Vagina (tissue), 2 donors: Measurements from ENCODE around the gene CD74.

Experiments used
- CTCF ChIP-seq, 3 experiments: fragments of 450-650 bp in 2 of 3; fragments of 200-600 bp in 1 of 3; sonication (generic) in 1 of 3; IDR thresholded peaks; one replicate each; pipeline ENCODE4 v1.5.1; 2017 to 2019; ENCODE audit warnings: antibody characterized with exemption in 3 of 3, mild to moderate bottlenecking in 2 of 3, moderate library complexity in 2 of 3
- POLR2A ChIP-seq, 2 donors: fragments of 450-650 bp; IDR thresholded peaks; one replicate each; pipeline ENCODE4 v1.6.1; 2017; ENCODE audit warnings: antibody characterized with exemption in 2 of 2, mild to moderate bottlenecking in 2 of 2, moderate library complexity in 2 of 2
- POLR2AphosphoS5 ChIP-seq, 2 donors: sonication (generic); formaldehyde crosslinking; IDR thresholded peaks; one replicate each; pipeline ENCODE4 v1.9.0; 2017; ENCODE audit warnings: antibody characterized with exemption in 2 of 2, mild to moderate bottlenecking in 2 of 2, low read depth in 1 of 2; ENCODE audit not compliant: insufficient read depth in 1 of 2

GRCh38 chr5:150404941-150405816 lies 7.5 kb downstream of the CD74 start:
- TF ChIP-seq CTCF (IDR thresholded peaks at IDR 0.05), result no peak
- TF ChIP-seq POLR2A (IDR thresholded peaks at IDR 0.05), result no peak
- no peak for TF ChIP-seq POLR2AphosphoS5 (IDR thresholded peaks at IDR 0.05; ENCODE audit: insufficient read depth in 1 of 2, low read depth in 1 of 2)
